ENCODE results near the gene TESK2. TPM values are rescaled to one million over a fixed set of nuclear protein-coding genes. Genes with fewer than 3 reads are reported as not detected.

Gene TESK2
- total and polyA plus RNA-seq, 4 donors: 3.8 to 8.1 (median 5.0) TPM

DNA sequence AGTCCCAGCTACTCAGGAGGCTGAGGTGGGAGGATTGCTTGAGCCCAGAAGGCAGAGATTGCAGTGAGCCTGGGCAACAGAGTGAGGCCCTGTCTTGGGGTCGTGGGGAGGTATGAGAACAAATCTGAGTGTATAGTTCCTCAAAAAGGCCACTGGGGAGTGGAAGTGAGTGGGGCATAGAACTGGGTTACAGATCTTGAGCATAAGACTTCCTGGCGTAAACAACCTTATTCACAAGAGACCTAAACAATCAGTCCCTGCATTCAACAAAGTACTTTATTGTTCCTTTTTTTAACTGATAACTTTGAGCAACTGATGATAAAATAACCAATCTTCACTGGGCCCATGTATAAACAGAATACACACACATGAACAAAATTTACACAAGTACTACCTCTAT lies 78.1 kb downstream of the TESK2 start:
- Histone ChIP-seq H3K4me1 (ENCODE audit: control insufficient read depth in 1 of 2, insufficient read depth in 2 of 2, low read length in 2 of 2) (no peaks in the 10 kb centered on the region), H3K9me3 (ENCODE audit: control insufficient read depth, low read length) (no peaks in the 10 kb centered on the region), H3K27me3 (ENCODE audit: control insufficient read depth in 1 of 2, insufficient read depth in 2 of 2, low read length in 1 of 2) (no peaks in the 10 kb centered on the region), H3K36me3 (ENCODE audit: control insufficient read depth in 1 of 2, insufficient read depth in 2 of 2, low read length in 1 of 2) (no peaks in the 10 kb centered on the region), H3K4me3 (ENCODE audit: low read length in 2 of 2) (no peak overlapping the region), H3K27ac (ENCODE audit: low read depth in 1 of 2, low read length in 2 of 2) (no peak overlapping the region)
- DNase-seq: no peak
- WGBS, 2 donors: 80 to 85% methylated on average over 2 of the region's 2 CpGs
- no peak for ATAC-seq (ENCODE audit: low FRiP score)
- intact Hi-C loops (cut with DNase I): no loop called here

GRCh38 chr1:45411510-45411899 lies 79.5 kb downstream of the TESK2 start:
- WGBS, 2 donors: 84 to 86% methylated on average over 3 of the region's 3 CpGs
- no peaks in the 10 kb centered on the region for H3K9me3 ChIP-seq (ENCODE audit: control insufficient read depth, low read length)
- no peak overlapping the region for H3K27ac ChIP-seq (ENCODE audit: low read depth in 1 of 2, low read length in 2 of 2)
- H3K36me3 ChIP-seq (ENCODE audit: control insufficient read depth in 1 of 2, insufficient read depth in 2 of 2, low read length in 1 of 2): no peaks in the 10 kb centered on the region
- H3K4me1 ChIP-seq (ENCODE audit: control insufficient read depth in 1 of 2, insufficient read depth in 2 of 2, low read length in 2 of 2): no peaks in the 10 kb centered on the region
- DNase-seq (no peak), ATAC-seq (ENCODE audit: low FRiP score) (no peak)
- H3K4me3 ChIP-seq (ENCODE audit: low read length in 2 of 2): no peak overlapping the region
- H3K27me3 ChIP-seq (ENCODE audit: control insufficient read depth in 1 of 2, insufficient read depth in 2 of 2, low read length in 1 of 2): no peaks in the 10 kb centered on the region
- intact Hi-C loops (cut with DNase I): no loop called here

- Histone ChIP-seq H3K4me1 (ENCODE audit: control insufficient read depth in 1 of 2, insufficient read depth in 2 of 2, low read length in 2 of 2) (no peaks in the 10 kb centered on the region), H3K9me3 (ENCODE audit: control insufficient read depth, low read length) (no peaks in the 10 kb centered on the region), H3K36me3 (ENCODE audit: control insufficient read depth in 1 of 2, insufficient read depth in 2 of 2, low read length in 1 of 2) (no peaks in the 10 kb centered on the region), H3K27me3 (ENCODE audit: control insufficient read depth in 1 of 2, insufficient read depth in 2 of 2, low read length in 1 of 2) (no peaks in the 10 kb centered on the region), H3K4me3 (ENCODE audit: low read length in 2 of 2) (no peak overlapping the region), H3K27ac (ENCODE audit: low read depth in 1 of 2, low read length in 2 of 2) (no peak overlapping the region)
- 95 to 96% methylated on average over 6 of the region's 6 CpGs for whole genome bisulfite sequencing, 2 donors
- DNase-seq (no peak), ATAC-seq (ENCODE audit: low FRiP score) (no peak)
- intact Hi-C loops (cut with DNase I): no loop called here
These were observed 80.0 kb downstream of the TESK2 start for GRCh38 chr1:45410850-45411509.

GRCh38 chr1:45409276-45409675 lies 81.7 kb downstream of the TESK2 start:
- no peak overlapping the region for H3K4me3 ChIP-seq (ENCODE audit: low read length in 2 of 2)
- ATAC-seq (ENCODE audit: low FRiP score) (no peak), DNase-seq (no peak)
- WGBS, 2 donors: 81 to 86% methylated on average over 1 of the region's 1 CpG
- H3K27ac ChIP-seq (ENCODE audit: low read depth in 1 of 2, low read length in 2 of 2): no peak overlapping the region
- intact Hi-C loops (cut with DNase I): no loop called here
- no peaks in the 10 kb centered on the region for H3K27me3 ChIP-seq (ENCODE audit: control insufficient read depth in 1 of 2, insufficient read depth in 2 of 2, low read length in 1 of 2)
- H3K36me3 ChIP-seq (ENCODE audit: control insufficient read depth in 1 of 2, insufficient read depth in 2 of 2, low read length in 1 of 2): no peaks in the 10 kb centered on the region
- H3K9me3 ChIP-seq (ENCODE audit: control insufficient read depth, low read length): no peaks in the 10 kb centered on the region
- no peaks in the 10 kb centered on the region for H3K4me1 ChIP-seq (ENCODE audit: control insufficient read depth in 1 of 2, insufficient read depth in 2 of 2, low read length in 2 of 2)

GRCh38 chr1:45407629-45408287 lies 83.2 kb downstream of the TESK2 start:
- intact Hi-C loops (cut with DNase I): no loop called here
- no peak overlapping the region for H3K4me3 ChIP-seq (ENCODE audit: low read length in 2 of 2)
- no peaks in the 10 kb centered on the region for H3K27me3 ChIP-seq (ENCODE audit: control insufficient read depth in 1 of 2, insufficient read depth in 2 of 2, low read length in 1 of 2)
- DNase-seq: no peak
- no peak for ATAC-seq (ENCODE audit: low FRiP score)
- H3K4me1 ChIP-seq (ENCODE audit: control insufficient read depth in 1 of 2, insufficient read depth in 2 of 2, low read length in 2 of 2): no peaks in the 10 kb centered on the region
- 81 to 86% methylated on average over 4 of the region's 4 CpGs for WGBS, 2 donors
- no peaks in the 10 kb centered on the region for H3K9me3 ChIP-seq (ENCODE audit: control insufficient read depth, low read length)
- no peak overlapping the region for H3K27ac ChIP-seq (ENCODE audit: low read depth in 1 of 2, low read length in 2 of 2)
- no peaks in the 10 kb centered on the region for H3K36me3 ChIP-seq (ENCODE audit: control insufficient read depth in 1 of 2, insufficient read depth in 2 of 2, low read length in 1 of 2)

GRCh38 chr1:45405636-45406035 lies 85.3 kb downstream of the TESK2 start:
- ATAC-seq (ENCODE audit: low FRiP score) (no peak), DNase-seq (no peak)
- Histone ChIP-seq H3K27ac (ENCODE audit: low read depth in 1 of 2, low read length in 2 of 2) (no peak overlapping the region), H3K36me3 (ENCODE audit: control insufficient read depth in 1 of 2, insufficient read depth in 2 of 2, low read length in 1 of 2) (no peaks in the 10 kb centered on the region), H3K4me1 (ENCODE audit: control insufficient read depth in 1 of 2, insufficient read depth in 2 of 2, low read length in 2 of 2) (no peaks in the 10 kb centered on the region), H3K27me3 (ENCODE audit: control insufficient read depth in 1 of 2, insufficient read depth in 2 of 2, low read length in 1 of 2) (no peaks in the 10 kb centered on the region), H3K9me3 (ENCODE audit: control insufficient read depth, low read length) (no peaks in the 10 kb centered on the region), H3K4me3 (ENCODE audit: low read length in 2 of 2) (no peak overlapping the region)
- 96 to 98% methylated on average over 2 of the region's 2 CpGs for WGBS, 2 donors
- intact Hi-C loops (cut with DNase I): no loop called here

- Histone ChIP-seq H3K4me3 (ENCODE audit: low read length in 2 of 2) (no peak overlapping the region), H3K27me3 (ENCODE audit: control insufficient read depth in 1 of 2, insufficient read depth in 2 of 2, low read length in 1 of 2) (no peaks in the 10 kb centered on the region), H3K9me3 (ENCODE audit: control insufficient read depth, low read length) (no peaks in the 10 kb centered on the region), H3K36me3 (ENCODE audit: control insufficient read depth in 1 of 2, insufficient read depth in 2 of 2, low read length in 1 of 2) (no peaks in the 10 kb centered on the region), H3K4me1 (ENCODE audit: control insufficient read depth in 1 of 2, insufficient read depth in 2 of 2, low read length in 2 of 2) (no peaks in the 10 kb centered on the region), H3K27ac (ENCODE audit: low read depth in 1 of 2, low read length in 2 of 2) (no peak overlapping the region)
- 82 to 83% methylated on average over 1 of the region's 1 CpG for WGBS, 2 donors
- ATAC-seq (ENCODE audit: low FRiP score) (no peak), DNase-seq (no peak)
- intact Hi-C loops (cut with DNase I): no loop called here
These were observed 87.2 kb downstream of the TESK2 start for GRCh38 chr1:45403718-45404117.

DNA sequence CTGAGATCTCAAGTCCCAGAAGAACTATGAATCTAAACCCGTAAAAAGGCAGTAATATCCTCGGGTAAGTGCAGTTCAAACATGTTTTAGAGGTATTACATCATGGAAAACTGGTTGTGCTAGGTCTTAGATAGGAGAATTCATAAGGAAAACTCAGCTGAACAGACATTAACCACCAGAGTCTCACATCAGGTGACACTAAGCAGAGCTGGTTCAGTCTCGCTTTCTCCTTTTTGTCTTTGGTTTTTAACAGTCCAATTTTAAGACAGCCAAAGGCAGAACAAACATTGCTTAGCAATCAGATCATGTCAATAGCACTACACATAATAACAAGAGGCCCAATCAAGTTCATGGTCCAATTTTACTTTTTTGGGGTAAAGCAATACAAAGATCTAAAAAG lies 87.7 kb downstream of the TESK2 start:
- no peak for ATAC-seq (ENCODE audit: low FRiP score)

DNA sequence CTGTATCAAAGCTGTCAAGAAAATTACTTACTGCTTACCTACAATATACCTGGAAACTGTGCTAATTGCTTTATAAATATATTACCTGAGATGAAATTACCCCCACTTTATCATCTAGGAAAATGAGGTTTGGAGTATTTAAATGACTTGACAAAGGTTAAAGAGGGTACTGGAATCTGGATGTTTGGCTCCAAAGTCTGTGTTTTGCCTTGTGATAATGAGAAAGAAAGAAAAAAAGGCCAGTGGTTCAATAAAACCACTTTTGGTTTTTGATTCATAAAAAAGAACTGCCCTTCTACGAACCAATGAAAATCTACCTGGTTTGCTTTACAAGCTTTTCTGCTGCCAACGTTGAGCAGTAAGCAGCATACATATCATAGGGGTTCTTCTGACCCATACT lies 89.4 kb downstream of the TESK2 start:
- WGBS, 2 donors: 84 to 85% methylated on average over 2 of the region's 2 CpGs
- H3K4me3 ChIP-seq (ENCODE audit: low read length in 2 of 2): no peak overlapping the region
- DNase-seq (no peak), ATAC-seq (ENCODE audit: low FRiP score) (no peak)
- H3K4me1 ChIP-seq (ENCODE audit: control insufficient read depth in 1 of 2, insufficient read depth in 2 of 2, low read length in 2 of 2): no peaks in the 10 kb centered on the region
- intact Hi-C loops (cut with DNase I): no loop called here
- H3K9me3 ChIP-seq (ENCODE audit: control insufficient read depth, low read length): no peaks in the 10 kb centered on the region
- H3K27me3 ChIP-seq (ENCODE audit: control insufficient read depth in 1 of 2, insufficient read depth in 2 of 2, low read length in 1 of 2): no peaks in the 10 kb centered on the region
- no peak overlapping the region for H3K27ac ChIP-seq (ENCODE audit: low read depth in 1 of 2, low read length in 2 of 2)
- H3K36me3 ChIP-seq (ENCODE audit: control insufficient read depth in 1 of 2, insufficient read depth in 2 of 2, low read length in 1 of 2): no peaks in the 10 kb centered on the region

More for the DNA sequence above, 87.7 kb downstream of the TESK2 start:
- Histone ChIP-seq H3K36me3 (ENCODE audit: control insufficient read depth in 1 of 2, insufficient read depth in 2 of 2, low read length in 1 of 2) (no peaks in the 10 kb centered on the region), H3K27me3 (ENCODE audit: control insufficient read depth in 1 of 2, insufficient read depth in 2 of 2, low read length in 1 of 2) (no peaks in the 10 kb centered on the region), H3K9me3 (ENCODE audit: control insufficient read depth, low read length) (no peaks in the 10 kb centered on the region), H3K4me1 (ENCODE audit: control insufficient read depth in 1 of 2, insufficient read depth in 2 of 2, low read length in 2 of 2) (no peaks in the 10 kb centered on the region), H3K4me3 (ENCODE audit: low read length in 2 of 2) (no peak overlapping the region), H3K27ac (ENCODE audit: low read depth in 1 of 2, low read length in 2 of 2) (no peak overlapping the region)
- intact Hi-C loops (cut with DNase I): no loop called here
- 64 to 69% methylated on average over 3 of the region's 3 CpGs for WGBS, 2 donors
- DNase-seq: no peak

All from aorta (tissue), 5 donors.